ENCODE results near the gene IST1.

Gene IST1

GRCh38 chr16:71965223-71965622 is 69.9 kb downstream of the IST1 start:
- DNase-seq (ENCODE audit: low spot score), result no peak

- DNase-seq (ENCODE audit: low spot score), result no peak
Observed at GRCh38 chr16:71966932-71967331, 71.6 kb downstream of the IST1 start.

GRCh38 chr16:71969353-71969752 is 74.0 kb downstream of the IST1 start:
- DNase-seq (ENCODE audit: low spot score), result no peak

GRCh38 chr16:71971571-71971970 is 76.2 kb downstream of the IST1 start:
- DNase-seq (ENCODE audit: low spot score), result no peak

DNA sequence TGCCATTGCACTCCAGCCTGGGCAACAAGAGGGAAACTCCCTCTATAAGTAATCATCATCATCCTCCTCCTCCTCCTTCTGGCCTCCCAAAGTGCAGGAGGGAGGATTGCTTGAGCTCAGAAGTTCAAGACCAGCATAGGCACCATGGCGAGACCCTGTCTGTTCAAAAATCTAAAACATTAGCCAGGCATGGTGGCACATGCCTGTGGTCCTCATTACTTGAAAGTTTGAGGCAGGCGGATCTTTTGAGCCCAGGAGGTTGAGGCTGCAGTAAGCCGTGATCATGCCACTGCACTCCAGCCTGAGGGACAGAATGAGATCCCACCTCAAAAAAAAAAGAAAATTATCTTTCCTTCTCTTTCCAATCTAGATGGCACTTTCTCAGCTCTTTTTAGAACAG is 77.0 kb downstream of the IST1 start:
- no peak for DNase-seq (ENCODE audit: low spot score)

GRCh38 chr16:71973001-71973400 is 77.7 kb downstream of the IST1 start:
- DNase-seq (ENCODE audit: low spot score), result no peak

- no peak for DNase-seq (ENCODE audit: low spot score)
Observed at GRCh38 chr16:71974068-71974818, 78.9 kb downstream of the IST1 start.
